GM23248 (cell line): Measurements from ENCODE around the gene PAPLN.
"Not testable (repeated sequence)": the region's sequence is repeated elsewhere in the genome, so short reads cannot be mapped to it uniquely, and the experiment has no call there.

Experiments used
- EZH2 ChIP-seq: fragments of 200-600 bp; sonication (generic); IDR thresholded peaks from 2 replicates; pipeline ENCODE4 v1.6.1; 2018; ENCODE audit warnings: antibody characterized with exemption, mild to moderate bottlenecking; ENCODE audit not compliant: insufficient read depth, poor library complexity, severe bottlenecking
- EZH2phosphoT487 ChIP-seq: fragments of 200-600 bp; sonication (generic); IDR thresholded peaks from 2 replicates; pipeline ENCODE4 v1.6.1; 2018; ENCODE audit warnings: antibody characterized with exemption, moderate library complexity, mild to moderate bottlenecking, low read depth; ENCODE audit not compliant: insufficient read depth

DNA sequence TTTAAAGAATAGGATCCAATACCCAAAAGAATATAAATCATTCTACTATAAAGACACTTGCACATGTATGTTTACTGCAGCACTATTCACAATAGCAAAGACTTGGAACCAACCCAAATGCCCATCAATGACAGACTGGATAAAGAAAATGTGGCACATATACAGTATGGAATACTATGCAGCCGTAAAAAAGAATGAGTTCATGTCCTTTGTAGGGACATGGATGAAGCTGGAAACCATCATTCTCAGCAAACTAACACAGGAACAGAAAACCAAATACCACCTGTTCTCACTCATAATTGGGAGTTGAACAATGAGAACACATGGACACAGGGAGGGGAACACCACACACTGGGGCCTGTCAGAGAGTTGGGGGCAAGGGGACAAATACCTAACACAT is 71.9 kb downstream of the PAPLN start:
- not testable (repeated sequence) for TF ChIP-seq EZH2, EZH2phosphoT487
